GM18909 (cell line): ENCODE measurements around the gene C10orf95.
A peak's percentile ranks its signal among the peaks of the same experiment; 100 is the strongest.

Source experiments
- ATAC-seq: cut with Tn5 transposase; IDR thresholded peaks from one replicate; pipeline ENCODE4 v1.9.1; 2021; ENCODE audit warnings: mild to moderate bottlenecking; ENCODE audit not compliant: unreplicated experiment, poor library complexity

Gene C10orf95

DNA sequence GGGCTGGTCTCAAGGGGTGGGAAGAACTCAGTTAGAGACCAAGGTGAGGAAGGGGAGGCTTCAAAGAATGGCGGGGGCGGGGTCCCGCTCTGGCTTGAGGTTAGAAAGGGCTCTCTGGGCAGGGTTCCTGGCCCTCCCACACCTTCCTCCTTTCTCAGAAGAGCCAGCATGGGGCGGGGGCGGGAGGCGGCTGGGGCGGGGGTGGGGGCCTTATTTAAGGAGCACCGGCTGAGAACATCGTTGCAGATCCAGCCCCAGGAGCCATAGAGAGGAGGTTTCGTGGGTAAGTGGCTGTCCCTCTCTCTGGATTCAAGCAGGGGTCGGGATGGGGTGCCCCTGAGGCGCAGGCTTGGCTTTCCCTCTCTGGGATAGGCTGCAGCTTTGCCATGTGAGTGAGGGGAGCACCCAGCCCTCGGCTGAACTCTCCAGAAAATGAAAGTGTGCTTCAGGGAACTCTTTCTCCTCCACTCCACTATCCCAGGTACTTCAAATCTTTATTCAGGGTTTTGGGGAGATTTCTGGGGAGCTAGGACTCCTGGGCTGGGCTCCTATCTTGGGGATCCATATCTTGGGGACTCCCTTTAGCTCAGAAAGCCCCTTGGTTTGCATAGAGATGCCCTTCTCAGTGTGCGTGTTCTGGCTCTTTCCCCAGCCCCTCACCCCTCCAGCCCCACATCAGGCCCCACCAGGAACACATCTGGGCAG, 15.7 kb downstream of the C10orf95 start:
- ATAC-seq = no peak

DNA sequence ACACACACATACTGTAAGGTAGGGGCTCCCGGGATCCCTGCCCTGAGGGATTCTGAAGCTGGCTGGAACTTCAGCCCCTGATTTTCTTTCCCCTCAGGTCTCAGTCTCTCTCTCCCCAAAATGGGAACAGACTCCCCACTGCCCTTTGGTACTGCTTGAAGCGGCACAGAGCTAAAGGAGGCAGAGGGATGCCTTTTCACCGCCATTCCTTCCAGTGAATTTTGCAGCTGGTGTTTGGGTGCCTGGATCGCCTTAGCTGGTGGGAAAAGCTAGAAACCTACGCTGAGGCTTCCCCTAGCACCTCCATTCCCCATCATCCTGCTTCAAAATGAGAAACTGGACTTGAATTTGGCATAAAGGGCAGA, 16.2 kb downstream of the C10orf95 start:
- ATAC-seq = no peak

DNA sequence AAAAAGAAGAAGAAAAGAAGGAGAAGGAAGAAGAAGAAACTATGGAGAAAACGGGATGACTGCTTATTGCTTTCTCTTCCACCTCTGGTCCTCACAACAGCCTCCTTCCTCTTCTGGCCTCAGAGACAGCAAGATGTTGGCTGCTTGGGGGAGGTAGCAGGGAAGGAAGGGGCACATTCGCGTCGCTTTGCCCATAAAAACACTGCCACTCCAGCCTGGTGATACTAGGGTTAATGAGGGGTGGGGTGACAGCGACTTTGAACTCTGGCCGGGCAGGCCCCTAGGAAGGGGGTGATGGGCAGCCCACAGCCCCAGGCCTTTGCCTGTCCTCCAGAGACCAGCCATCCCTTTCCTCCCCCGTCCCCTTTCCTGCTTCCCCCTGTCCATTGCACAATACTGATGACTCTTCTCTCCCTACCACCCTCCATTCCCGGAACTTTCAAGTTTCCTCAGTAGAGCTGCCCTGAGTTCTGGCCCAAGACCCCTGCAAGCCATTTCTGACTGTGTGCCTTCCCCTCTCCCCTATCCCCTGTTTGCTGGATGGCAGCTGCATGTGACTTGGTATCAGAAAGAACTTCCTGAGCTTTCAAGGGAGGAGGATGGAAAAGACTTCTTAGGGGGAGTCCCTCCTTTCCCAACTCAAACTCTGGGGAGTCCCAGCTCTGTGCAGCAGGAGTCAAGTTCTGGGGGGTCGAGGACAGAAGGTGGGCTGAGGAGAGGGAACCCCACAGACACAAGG, 16.8 kb downstream of the C10orf95 start:
- no peak for ATAC-seq

- ATAC-seq = no peak
Observed at GRCh38 chr10:102433619-102434046, 17.7 kb downstream of the C10orf95 start.

DNA sequence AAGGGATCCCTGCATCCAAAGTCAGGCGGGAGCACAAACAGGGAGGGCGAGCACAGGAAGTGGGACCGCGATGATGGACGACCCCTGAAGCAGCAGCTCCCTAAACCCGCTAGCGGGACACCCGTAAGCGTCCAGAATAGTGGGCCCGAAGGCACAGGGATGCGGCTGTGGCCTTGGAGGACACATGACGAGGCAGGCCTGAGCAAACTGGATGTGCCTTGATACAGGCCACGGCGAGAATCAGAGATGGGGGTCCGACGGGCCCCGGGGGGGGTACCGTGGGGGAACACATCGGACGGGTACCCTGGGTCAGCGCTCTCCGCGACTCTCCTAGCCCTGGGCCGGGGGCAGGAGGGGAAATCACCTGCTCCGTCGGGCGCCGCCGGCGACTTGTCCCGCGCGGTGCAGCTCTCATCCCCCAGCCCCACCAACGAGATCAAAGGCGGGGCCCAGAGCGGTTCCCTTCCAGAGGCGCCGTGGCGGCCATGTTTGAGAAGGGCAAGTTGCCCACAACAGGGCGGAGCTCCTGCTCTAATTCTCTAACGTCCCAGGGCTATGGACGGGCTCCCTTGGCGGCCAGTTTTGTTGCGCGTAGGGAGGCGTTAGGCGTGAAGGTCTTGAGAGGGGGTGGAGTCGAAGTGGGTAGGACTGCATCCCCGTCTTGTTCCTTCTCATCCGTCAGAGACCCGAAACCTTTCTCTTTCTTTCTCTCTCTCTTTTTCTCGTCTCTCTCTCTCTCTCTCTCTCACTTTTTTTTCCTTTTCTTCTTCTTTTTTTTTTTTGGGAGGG, 19.0 kb downstream of the C10orf95 start, which contains the start of gene CUEDC2:
Gene CUEDC2 (minus strand): TSS at position 413 of the 789 bp plus-strand sequence. CDS start 7,386 bp downstream, outside the sequence.
- ATAC-seq = peak; percentile 83

DNA sequence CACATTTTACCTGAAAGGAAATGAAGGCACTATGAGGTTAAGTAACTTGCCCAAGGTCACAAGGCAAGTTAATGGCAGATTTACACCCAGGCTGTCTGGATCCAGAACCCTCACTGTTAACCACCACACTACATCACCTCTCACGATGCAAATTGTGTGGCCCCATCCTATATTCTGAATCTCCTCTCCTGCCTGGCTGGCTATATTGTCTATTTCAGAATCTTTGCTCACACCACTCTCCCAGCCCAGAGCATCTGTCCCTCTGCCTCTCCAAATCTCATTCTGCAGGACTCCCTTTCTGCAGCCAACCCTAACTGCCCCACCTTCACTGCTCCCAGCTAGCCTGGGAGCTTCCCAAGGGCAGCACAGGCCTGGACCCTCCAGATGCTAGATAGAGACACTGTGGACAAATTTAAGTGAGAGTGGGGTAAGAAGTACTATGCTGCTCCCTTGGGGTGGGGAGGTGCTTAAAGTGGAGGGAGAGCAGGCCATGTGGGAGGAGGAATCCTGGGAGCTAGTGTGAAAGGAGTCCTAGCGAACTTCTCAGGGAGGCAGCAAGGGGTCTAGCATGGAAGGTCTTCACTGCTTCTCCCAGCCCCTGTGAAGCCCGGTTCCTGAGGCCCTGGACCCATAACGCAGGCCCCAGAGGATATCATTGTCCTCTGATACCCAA, 19.8 kb downstream of the C10orf95 start:
- no peak for ATAC-seq

GRCh38 chr10:102429468-102429867, 21.9 kb downstream of the C10orf95 start:
- no peak for ATAC-seq

- no peak for ATAC-seq
Observed at GRCh38 chr10:102426803-102427287, 24.5 kb downstream of the C10orf95 start.

GRCh38 chr10:102425444-102425843, 25.9 kb downstream of the C10orf95 start:
- ATAC-seq = no peak

DNA sequence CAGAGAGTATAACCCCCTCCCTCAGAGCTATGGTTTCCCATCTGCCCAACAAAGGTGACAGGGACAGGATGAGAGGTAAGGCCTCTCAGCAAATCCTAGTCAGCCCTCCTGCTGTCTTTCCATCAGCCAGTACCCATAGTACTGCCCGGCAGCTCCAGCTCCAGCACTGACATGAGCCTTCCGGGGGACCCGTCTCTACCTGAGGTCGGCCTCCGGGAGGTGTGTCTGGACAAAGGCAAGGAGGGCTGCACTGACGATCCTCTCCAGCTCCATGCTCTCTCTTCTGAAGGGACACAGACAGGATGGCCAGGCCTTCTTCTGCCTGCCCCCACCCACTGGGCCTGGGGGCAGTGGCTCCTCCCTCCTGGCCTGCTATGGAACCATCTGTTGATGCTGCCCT, 26.4 kb downstream of the C10orf95 start:
- no peak for ATAC-seq

- ATAC-seq = no peak
Observed at GRCh38 chr10:102424145-102424544, 27.2 kb downstream of the C10orf95 start.

DNA sequence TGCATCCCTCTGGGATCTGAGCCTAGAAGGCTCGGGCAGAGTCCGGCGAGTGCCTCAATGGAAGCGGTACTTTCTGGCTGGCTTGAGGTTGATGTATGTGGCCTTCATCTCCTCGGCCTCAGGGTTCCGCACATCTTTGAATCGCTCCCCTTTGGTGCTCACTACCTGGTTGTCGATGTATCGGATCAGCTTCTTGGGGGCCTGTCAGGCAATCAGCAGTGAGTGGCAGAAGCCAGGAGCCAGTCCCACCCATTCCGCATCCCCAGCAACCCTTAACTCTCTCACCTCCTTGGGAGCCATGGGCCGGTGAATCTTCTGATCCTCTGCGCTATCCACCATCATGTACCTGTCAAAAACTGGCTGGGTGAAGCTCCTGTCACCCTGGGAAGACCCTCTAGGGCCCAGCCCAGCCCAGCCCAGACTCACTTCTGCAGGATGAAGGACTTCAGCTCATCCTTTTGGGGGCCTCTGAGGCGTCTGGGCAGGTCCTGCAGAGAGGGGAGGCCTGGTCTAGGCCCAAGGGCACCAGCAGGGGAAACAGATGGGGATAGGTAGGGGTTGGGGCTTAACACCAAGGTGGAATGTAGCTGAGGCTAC, 27.9 kb downstream of the C10orf95 start:
- no peak for ATAC-seq

DNA sequence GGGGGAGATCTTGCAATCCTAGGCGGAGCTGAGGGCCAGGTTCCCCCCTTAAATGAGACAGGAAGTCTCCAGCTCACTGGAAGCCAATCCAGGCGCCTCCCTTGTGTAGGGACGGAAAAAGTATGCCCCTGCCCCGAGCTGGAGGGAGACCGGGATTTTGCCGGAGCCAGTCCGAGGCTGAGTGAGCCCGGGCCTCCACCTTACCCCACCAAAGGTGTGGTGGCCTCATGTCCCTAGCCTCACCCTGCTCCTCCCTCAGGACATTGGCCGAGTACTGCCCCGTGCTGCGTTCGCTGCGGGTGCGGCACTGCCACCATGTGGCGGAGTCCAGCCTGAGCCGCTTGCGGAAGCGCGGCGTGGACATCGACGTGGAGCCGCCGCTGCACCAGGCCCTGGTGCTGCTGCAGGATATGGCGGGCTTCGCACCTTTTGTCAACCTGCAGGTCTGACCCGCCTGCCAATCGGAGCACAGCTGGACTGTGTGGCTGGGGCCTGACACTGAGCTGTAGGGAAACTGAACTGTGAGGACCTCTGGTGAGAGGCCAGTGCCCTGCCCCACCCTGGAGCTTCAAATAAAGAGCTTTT, 28.7 kb downstream of the C10orf95 start:
- peak; percentile 35 for ATAC-seq

DNA sequence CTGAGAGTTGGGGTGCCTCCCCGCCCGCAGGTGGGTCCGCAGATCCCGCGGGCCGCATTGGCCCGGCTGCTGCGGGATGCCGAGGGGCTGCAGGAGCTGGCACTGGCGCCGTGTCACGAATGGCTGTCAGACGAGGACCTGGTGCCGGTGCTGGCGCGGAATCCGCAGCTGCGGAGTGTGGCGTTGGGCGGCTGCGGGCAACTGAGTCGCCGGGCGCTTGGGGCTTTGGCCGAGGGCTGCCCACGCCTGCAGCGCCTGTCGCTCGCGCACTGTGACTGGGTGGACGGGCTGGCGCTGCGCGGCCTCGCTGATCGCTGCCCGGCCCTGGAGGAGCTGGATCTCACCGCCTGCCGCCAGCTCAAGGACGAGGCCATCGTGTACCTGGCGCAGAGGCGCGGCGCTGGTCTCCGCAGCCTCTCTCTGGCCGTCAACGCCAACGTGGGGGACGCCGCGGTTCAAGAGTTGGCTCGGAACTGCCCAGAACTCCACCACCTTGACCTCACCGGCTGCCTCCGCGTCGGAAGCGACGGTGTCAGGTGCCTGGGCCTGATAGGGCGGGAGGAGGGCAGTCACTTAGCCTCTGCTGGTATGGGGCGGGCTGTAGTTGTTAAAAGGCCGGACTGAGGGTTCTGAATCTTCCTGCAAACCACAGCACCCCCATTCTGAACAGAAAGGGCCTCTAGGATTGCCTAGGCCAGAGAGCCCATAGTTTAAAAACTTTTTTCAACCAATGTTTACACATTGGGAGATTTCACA, 29.4 kb downstream of the C10orf95 start:
- no peak for ATAC-seq

GRCh38 chr10:102421507-102421756, 29.9 kb downstream of the C10orf95 start:
- ATAC-seq = no peak

DNA sequence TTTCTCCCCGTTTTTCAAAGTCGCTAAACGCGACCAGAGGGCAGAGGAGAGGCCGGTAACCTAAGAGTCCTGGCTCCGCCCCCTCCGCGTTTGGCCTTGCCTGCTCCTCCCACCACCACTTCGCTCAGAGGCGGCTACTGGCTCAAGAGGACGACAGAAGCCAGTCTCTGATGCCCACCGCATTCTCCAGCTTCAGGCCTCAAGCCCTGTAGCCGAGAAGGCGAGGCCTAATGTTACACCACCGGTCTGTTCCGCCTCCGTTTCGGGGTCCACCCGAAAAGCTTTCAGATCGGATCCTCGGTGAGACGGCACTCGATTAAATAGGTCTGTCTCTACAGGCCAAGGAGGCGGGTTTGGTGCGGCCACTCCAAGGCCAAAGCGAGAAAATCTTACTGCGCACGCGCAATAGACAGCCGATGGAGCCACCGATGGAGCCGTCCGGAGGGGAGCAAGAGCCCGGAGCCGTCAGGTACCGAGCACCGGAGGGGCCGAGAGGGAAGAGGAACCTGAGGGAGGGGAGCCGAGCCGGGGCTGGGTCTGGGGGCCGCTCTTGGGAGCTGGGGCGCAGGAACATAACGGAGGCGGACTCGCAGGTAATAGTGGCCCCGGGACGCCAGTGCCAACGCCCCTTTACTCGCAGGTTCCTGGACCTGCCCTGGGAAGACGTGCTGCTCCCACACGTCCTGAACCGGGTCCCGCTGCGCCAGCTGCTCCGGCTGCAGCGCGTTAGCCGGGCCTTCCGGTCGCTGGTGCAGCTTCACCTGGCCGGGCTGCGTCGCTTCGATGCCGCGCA, 30.4 kb downstream of the C10orf95 start, which contains the start of gene FBXL15:
Gene FBXL15 (plus strand): TSS at position 123 of the 793 bp plus-strand sequence. CDS start 294 bp downstream, at position 417.
- peak; percentile 71 for ATAC-seq

GRCh38 chr10:102420181-102420713, 31.1 kb downstream of the C10orf95 start:
- no peak for ATAC-seq
